H9 (cell line): ENCODE results near the gene CLTCL1. TPM values are rescaled to one million over a fixed set of nuclear protein-coding genes. Genes with fewer than 3 reads are reported as not detected.

Experiments
- DNase-seq: peaks from one replicate; pipeline ENCODE4 v3.0.0-alpha.2; 2017
- H2AFZ ChIP-seq: one replicate; pipeline ENCODE4 v1.6.1; 2013; ENCODE audit warnings: mild to moderate bottlenecking, low read length, control low read depth, moderate library complexity
- H2AK5ac ChIP-seq: 2 replicates; pipeline ENCODE4 v1.6.1; 2013; ENCODE audit warnings: low read length, control low read depth, mixed read lengths; ENCODE audit not compliant: insufficient read length
- H2BK120ac ChIP-seq: one replicate; pipeline ENCODE4 v1.6.1; 2013; ENCODE audit warnings: low read depth, mild to moderate bottlenecking, low read length, control low read depth, inconsistent platforms; ENCODE audit not compliant: poor library complexity, severe bottlenecking
- H2BK12ac ChIP-seq: 2 replicates; pipeline ENCODE4 v1.6.1; 2013; ENCODE audit warnings: low read length, control low read depth, mixed read lengths, low read depth; ENCODE audit not compliant: insufficient read length
- H2BK15ac ChIP-seq: 2 replicates; pipeline ENCODE4 v1.6.1; 2013; ENCODE audit warnings: low read depth, low read length, control low read depth
- H2BK20ac ChIP-seq: one replicate; pipeline ENCODE4 v1.6.1; 2013; ENCODE audit warnings: low read depth, mild to moderate bottlenecking, low read length, control low read depth, inconsistent platforms; ENCODE audit not compliant: poor library complexity, severe bottlenecking
- H2BK5ac ChIP-seq: 2 replicates; pipeline ENCODE4 v1.6.1; 2013; ENCODE audit warnings: low read length, control low read depth, mixed read lengths; ENCODE audit not compliant: insufficient read length
- H3K14ac ChIP-seq: 2 replicates; pipeline ENCODE4 v1.6.1; 2013; ENCODE audit warnings: low read length, control low read depth; ENCODE audit not compliant: insufficient read depth
- H3K18ac ChIP-seq: 2 replicates; pipeline ENCODE4 v1.6.1; 2013; ENCODE audit warnings: low read depth, mild to moderate bottlenecking, mixed read lengths, low read length, control low read depth; ENCODE audit not compliant: insufficient read length
- H3K23ac ChIP-seq: 2 replicates; pipeline ENCODE4 v1.6.1; 2013; ENCODE audit warnings: low read length, control low read depth, mixed read lengths, low read depth; ENCODE audit not compliant: insufficient read length
- H3K23me2 ChIP-seq: 2 replicates; pipeline ENCODE4 v1.6.1; 2013; ENCODE audit warnings: low read depth, mild to moderate bottlenecking, mixed read lengths, low read length, control low read depth; ENCODE audit not compliant: insufficient read length, poor library complexity, severe bottlenecking
- H3K27ac ChIP-seq: 2 replicates; pipeline ENCODE4 v1.5.1; 2013; ENCODE audit warnings: low read length, control low read depth, mixed read lengths, low read depth; ENCODE audit not compliant: insufficient read length
- H3K27me3 ChIP-seq: 2 replicates; pipeline ENCODE4 v1.6.1; 2013; ENCODE audit warnings: low read length, control low read depth, inconsistent platforms; ENCODE audit not compliant: insufficient read depth
- H3K4ac ChIP-seq: 2 replicates; pipeline ENCODE4 v1.6.1; 2013; ENCODE audit warnings: low read depth, mild to moderate bottlenecking, control low read depth, inconsistent platforms, low read length, moderate library complexity
- H3K4me1 ChIP-seq: 2 replicates; pipeline ENCODE4 v1.6.1; 2013; ENCODE audit warnings: low read length, control low read depth, inconsistent platforms; ENCODE audit not compliant: insufficient read depth
- H3K4me2 ChIP-seq: 2 replicates; pipeline ENCODE4 v1.6.1; 2013; ENCODE audit warnings: low read length, control low read depth, mixed read lengths; ENCODE audit not compliant: insufficient read length, insufficient read depth
- H3K56ac ChIP-seq: 2 replicates; pipeline ENCODE4 v1.6.1; 2013; ENCODE audit warnings: low read depth, mild to moderate bottlenecking, mixed read lengths, low read length, control low read depth; ENCODE audit not compliant: insufficient read length
- H3K79me1 ChIP-seq: 2 replicates; pipeline ENCODE4 v1.6.1; 2013; ENCODE audit warnings: low read depth, mild to moderate bottlenecking, moderate library complexity, low read length, control low read depth, inconsistent platforms; ENCODE audit not compliant: insufficient read depth, poor library complexity, severe bottlenecking
- H3K79me2 ChIP-seq: 2 replicates; pipeline ENCODE4 v1.6.1; 2013; ENCODE audit warnings: low read length, control low read depth, inconsistent platforms; ENCODE audit not compliant: insufficient read depth
- H3K9ac ChIP-seq: 2 replicates; pipeline ENCODE4 v1.6.1; 2013; ENCODE audit warnings: low read length, control low read depth, mixed read lengths; ENCODE audit not compliant: insufficient read length; ENCODE audit errors: extremely low read depth
- H3K9me3 ChIP-seq: one replicate; pipeline ENCODE4 v1.6.1; 2013; ENCODE audit warnings: low read depth, low read length, inconsistent platforms; ENCODE audit not compliant: control insufficient read depth
- H3T11ph ChIP-seq: one replicate; pipeline ENCODE4 v1.6.1; 2013; ENCODE audit warnings: mild to moderate bottlenecking, low read length, control low read depth, inconsistent platforms
- H4K20me1 ChIP-seq: one replicate; pipeline ENCODE4 v1.6.1; 2013; ENCODE audit not compliant: control insufficient read depth, insufficient read length, insufficient read depth
- H4K5ac ChIP-seq: 2 replicates; pipeline ENCODE4 v1.6.1; 2013; ENCODE audit warnings: low read depth, mild to moderate bottlenecking, mixed read lengths, low read length, control low read depth; ENCODE audit not compliant: insufficient read length
- H4K8ac ChIP-seq: replicated peaks from 2 replicates; pipeline ENCODE4 v1.6.1; 2013; ENCODE audit warnings: low read length, control low read depth, mixed read lengths, low read depth; ENCODE audit not compliant: insufficient read length
- H4K91ac ChIP-seq: 2 replicates; pipeline ENCODE4 v1.6.1; 2013; ENCODE audit warnings: low read depth, mild to moderate bottlenecking, moderate library complexity, mixed read lengths, low read length, control low read depth; ENCODE audit not compliant: insufficient read length
- H3K27ac Mint-ChIP-seq, 3 experiments: 2 replicates in 2 of 3; 3 replicates in 1 of 3; pipeline ENCODE4 v1.8.0; 2020 to 2021; ENCODE audit warnings: mixed read lengths in 3 of 3, mild to moderate bottlenecking in 1 of 3, moderate library complexity in 1 of 3
- H3K27me3 Mint-ChIP-seq: 2 replicates; pipeline ENCODE4 v1.8.0; 2021; ENCODE audit warnings: low read depth, mild to moderate bottlenecking, moderate library complexity, mixed read lengths
- H3K36me3 Mint-ChIP-seq, 3 experiments: 2 replicates in 2 of 3; 3 replicates in 1 of 3; pipeline ENCODE4 v1.8.0; 2020 to 2021; ENCODE audit warnings: low read depth in 3 of 3, mixed read lengths in 3 of 3; ENCODE audit not compliant: insufficient read depth in 1 of 3
- H3K4me1 Mint-ChIP-seq, 2 experiments: 2 replicates each; pipeline ENCODE4 v1.8.0; 2020; ENCODE audit warnings: mixed read lengths in 2 of 2
- H3K4me3 Mint-ChIP-seq, 2 experiments: 2 replicates in 1 of 2; 3 replicates in 1 of 2; pipeline ENCODE4 v1.8.0; 2020 to 2021; ENCODE audit warnings: mild to moderate bottlenecking in 2 of 2, mixed read lengths in 2 of 2, moderate library complexity in 1 of 2
- H3K9me3 Mint-ChIP-seq, 2 experiments: 2 replicates in 1 of 2; 3 replicates in 1 of 2; pipeline ENCODE4 v1.8.0; 2020; ENCODE audit warnings: mild to moderate bottlenecking in 2 of 2, mixed read lengths in 2 of 2, moderate library complexity in 1 of 2
- WGBS: extraction: QIAGEN DNeasy Blood & Tissue Kit; methylation state at CpG from one replicate; pipeline ENCODE4 v1.1.7; 2013; ENCODE audit warnings: missing lambda C conversion rate, low lambda C conversion rate, mixed read lengths; ENCODE audit not compliant: insufficient read length; ENCODE audit errors: extremely low coverage; 5-methylcytosine and 5-hydroxymethylcytosine counted together
- total RNA-seq: library from RNA; stranded (reverse); gene quantifications from 2 replicates; pipeline ENCODE4 v1.2.1, GENCODE V29; 2021
- TF ChIP-seq, protein P1 (sequence below): fragments of 200-600 bp; sonication (generic); conservative IDR thresholded peaks from 3 replicates; pipeline ENCODE4 v1.8.0; 2021; ENCODE audit warnings: antibody characterized with exemption, mild to moderate bottlenecking

The CLTCL1 gene
- total RNA-seq, 1 experiment from 2014 or later = 11.1 TPM

- Histone ChIP-seq H3K9me3 (no peaks in the 10 kb centered on the region), H3K23me2 (no peaks in the 10 kb centered on the region), H3K27ac (no peak overlapping the region), H3K23ac (no peak overlapping the region), H3T11ph (no peak overlapping the region), H2BK120ac (no peak overlapping the region), H3K56ac (no peak overlapping the region), H2BK12ac (no peak overlapping the region), H3K9ac (no peak overlapping the region), H4K91ac (no peak overlapping the region), H4K5ac (no peak overlapping the region), H4K20me1 (no peaks in the 10 kb centered on the region), H3K4me2 (no peak overlapping the region), H3K4ac (no peak overlapping the region), H2BK5ac (no peak overlapping the region), H2AK5ac (no peak overlapping the region), H3K14ac (no peak overlapping the region), H2AFZ (no peak overlapping the region), H3K79me2 (no peaks in the 10 kb centered on the region), H4K8ac (no peak overlapping the region), H2BK20ac (no peak overlapping the region), H3K4me1 (no peaks in the 10 kb centered on the region), H3K27me3 (no peaks in the 10 kb centered on the region), H3K79me1 (no peaks in the 10 kb centered on the region), H2BK15ac (no peak overlapping the region), H3K18ac (no peak overlapping the region)
- H3K4me3 Mint-ChIP-seq = no peak overlapping the region
- no peaks in the 10 kb centered on the region for H3K4me1 Mint-ChIP-seq
- H3K9me3 Mint-ChIP-seq = peaks cover 3 to 5% of the 10 kb centered on the region in 2 experiments; a peak in 2 of 5 replicates
- no peak for DNase-seq
- WGBS = no CpG with 5 or more reads among the region's 12 CpGs
- H3K36me3 Mint-ChIP-seq = peaks cover 33 to 52% (median 37%) of the 10 kb centered on the region in 3 experiments
- TF ChIP-seq, protein P1, sequence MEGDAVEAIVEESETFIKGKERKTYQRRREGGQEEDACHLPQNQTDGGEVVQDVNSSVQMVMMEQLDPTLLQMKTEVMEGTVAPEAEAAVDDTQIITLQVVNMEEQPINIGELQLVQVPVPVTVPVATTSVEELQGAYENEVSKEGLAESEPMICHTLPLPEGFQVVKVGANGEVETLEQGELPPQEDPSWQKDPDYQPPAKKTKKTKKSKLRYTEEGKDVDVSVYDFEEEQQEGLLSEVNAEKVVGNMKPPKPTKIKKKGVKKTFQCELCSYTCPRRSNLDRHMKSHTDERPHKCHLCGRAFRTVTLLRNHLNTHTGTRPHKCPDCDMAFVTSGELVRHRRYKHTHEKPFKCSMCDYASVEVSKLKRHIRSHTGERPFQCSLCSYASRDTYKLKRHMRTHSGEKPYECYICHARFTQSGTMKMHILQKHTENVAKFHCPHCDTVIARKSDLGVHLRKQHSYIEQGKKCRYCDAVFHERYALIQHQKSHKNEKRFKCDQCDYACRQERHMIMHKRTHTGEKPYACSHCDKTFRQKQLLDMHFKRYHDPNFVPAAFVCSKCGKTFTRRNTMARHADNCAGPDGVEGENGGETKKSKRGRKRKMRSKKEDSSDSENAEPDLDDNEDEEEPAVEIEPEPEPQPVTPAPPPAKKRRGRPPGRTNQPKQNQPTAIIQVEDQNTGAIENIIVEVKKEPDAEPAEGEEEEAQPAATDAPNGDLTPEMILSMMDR = no peak
- H3K27me3 Mint-ChIP-seq = no peaks in the 10 kb centered on the region; the same call in 1 of the 2 replicates
- H3K27ac Mint-ChIP-seq = no peak overlapping the region; a peak in 1 of 7 replicates
Measured at GRCh38 chr22:19253143-19253542, 38.4 kb downstream of the CLTCL1 start.
